Measurements from ENCODE around the gene MPZL1. TPM values are rescaled to one million over a fixed set of nuclear protein-coding genes. Genes with fewer than 3 reads are reported as not detected.

The MPZL1 gene
- total RNA-seq, 1 experiment from 2014 or later = 52.9 TPM

DNA sequence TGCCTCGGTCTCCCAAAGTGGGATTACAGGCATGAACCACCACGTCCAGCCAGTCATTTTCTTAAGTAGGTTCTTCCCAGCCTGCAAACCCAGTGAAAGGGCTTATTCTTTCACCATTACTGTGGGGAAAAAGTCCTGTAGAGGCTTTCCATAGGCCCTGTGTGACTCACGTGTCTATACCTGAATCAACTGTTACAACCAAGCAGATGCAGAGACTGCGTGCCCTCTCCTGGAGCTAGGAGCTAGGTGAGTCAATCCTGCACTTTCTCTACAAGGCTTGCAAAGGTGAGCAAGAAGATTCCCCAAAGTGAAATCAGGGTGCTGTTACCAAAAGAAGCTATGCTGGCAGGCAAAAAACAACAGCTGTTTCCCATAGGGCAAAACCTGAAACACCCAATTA, 13.8 kb upstream of the MPZL1 start:
- H3K4me3 ChIP-seq (replicated peaks in 1 of 2; ENCODE audit: low read depth in 1 of 2, low read length in 2 of 2) = no peak overlapping the region
- H2AFZ ChIP-seq (ENCODE audit: low read depth, low read length, poor library complexity, severe bottlenecking) = no peak overlapping the region
- DNase-seq (ENCODE audit: low read depth, low spot score) (no peak), ATAC-seq (no peak)
- H3K4me2 ChIP-seq (ENCODE audit: low read length) = no peak overlapping the region
- H3K27me3 ChIP-seq (ENCODE audit: insufficient read depth, low read length) = peaks cover 12% of the 10 kb centered on the region; the same call in 1 of the 2 replicates
- TF ChIP-seq POLR2A (IDR thresholded peaks at IDR 0.05; ENCODE audit: borderline replicate concordance, extremely low read depth, insufficient read depth, insufficient read length) (no peak), SP1 (IDR thresholded peaks at IDR 0.05; ENCODE audit: low read depth) (no peak), EZH2phosphoT487 (IDR thresholded peaks at IDR 0.05; ENCODE audit: borderline replicate concordance) (no peak)
- TF ChIP-seq, protein P1, sequence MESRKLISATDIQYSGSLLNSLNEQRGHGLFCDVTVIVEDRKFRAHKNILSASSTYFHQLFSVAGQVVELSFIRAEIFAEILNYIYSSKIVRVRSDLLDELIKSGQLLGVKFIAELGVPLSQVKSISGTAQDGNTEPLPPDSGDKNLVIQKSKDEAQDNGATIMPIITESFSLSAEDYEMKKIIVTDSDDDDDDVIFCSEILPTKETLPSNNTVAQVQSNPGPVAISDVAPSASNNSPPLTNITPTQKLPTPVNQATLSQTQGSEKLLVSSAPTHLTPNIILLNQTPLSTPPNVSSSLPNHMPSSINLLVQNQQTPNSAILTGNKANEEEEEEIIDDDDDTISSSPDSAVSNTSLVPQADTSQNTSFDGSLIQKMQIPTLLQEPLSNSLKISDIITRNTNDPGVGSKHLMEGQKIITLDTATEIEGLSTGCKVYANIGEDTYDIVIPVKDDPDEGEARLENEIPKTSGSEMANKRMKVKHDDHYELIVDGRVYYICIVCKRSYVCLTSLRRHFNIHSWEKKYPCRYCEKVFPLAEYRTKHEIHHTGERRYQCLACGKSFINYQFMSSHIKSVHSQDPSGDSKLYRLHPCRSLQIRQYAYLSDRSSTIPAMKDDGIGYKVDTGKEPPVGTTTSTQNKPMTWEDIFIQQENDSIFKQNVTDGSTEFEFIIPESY (IDR thresholded peaks at IDR 0.05; ENCODE audit: extremely low read depth, insufficient replicate concordance, low read length) = no peak
- TF ChIP-seq, protein P2, sequence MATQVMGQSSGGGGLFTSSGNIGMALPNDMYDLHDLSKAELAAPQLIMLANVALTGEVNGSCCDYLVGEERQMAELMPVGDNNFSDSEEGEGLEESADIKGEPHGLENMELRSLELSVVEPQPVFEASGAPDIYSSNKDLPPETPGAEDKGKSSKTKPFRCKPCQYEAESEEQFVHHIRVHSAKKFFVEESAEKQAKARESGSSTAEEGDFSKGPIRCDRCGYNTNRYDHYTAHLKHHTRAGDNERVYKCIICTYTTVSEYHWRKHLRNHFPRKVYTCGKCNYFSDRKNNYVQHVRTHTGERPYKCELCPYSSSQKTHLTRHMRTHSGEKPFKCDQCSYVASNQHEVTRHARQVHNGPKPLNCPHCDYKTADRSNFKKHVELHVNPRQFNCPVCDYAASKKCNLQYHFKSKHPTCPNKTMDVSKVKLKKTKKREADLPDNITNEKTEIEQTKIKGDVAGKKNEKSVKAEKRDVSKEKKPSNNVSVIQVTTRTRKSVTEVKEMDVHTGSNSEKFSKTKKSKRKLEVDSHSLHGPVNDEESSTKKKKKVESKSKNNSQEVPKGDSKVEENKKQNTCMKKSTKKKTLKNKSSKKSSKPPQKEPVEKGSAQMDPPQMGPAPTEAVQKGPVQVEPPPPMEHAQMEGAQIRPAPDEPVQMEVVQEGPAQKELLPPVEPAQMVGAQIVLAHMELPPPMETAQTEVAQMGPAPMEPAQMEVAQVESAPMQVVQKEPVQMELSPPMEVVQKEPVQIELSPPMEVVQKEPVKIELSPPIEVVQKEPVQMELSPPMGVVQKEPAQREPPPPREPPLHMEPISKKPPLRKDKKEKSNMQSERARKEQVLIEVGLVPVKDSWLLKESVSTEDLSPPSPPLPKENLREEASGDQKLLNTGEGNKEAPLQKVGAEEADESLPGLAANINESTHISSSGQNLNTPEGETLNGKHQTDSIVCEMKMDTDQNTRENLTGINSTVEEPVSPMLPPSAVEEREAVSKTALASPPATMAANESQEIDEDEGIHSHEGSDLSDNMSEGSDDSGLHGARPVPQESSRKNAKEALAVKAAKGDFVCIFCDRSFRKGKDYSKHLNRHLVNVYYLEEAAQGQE (IDR thresholded peaks at IDR 0.05; ENCODE audit: low read depth) = no peak
- TF ChIP-seq, protein P3, sequence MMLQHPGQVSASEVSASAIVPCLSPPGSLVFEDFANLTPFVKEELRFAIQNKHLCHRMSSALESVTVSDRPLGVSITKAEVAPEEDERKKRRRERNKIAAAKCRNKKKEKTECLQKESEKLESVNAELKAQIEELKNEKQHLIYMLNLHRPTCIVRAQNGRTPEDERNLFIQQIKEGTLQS (IDR thresholded peaks at IDR 0.05) = no peak
- H3K9me3 ChIP-seq (ENCODE audit: control insufficient read depth in 1 of 2, insufficient read depth in 1 of 2, low read depth in 1 of 2, low read length in 2 of 2) = no peaks in the 10 kb centered on the region
- no TSS peak for BruUV-seq (replicated peaks)
- H3K36me3 ChIP-seq (ENCODE audit: control insufficient read depth in 1 of 2, insufficient read depth in 2 of 2, low read length in 2 of 2) = no peaks in the 10 kb centered on the region
- H3K27ac ChIP-seq (ENCODE audit: low read depth, low read length) = no peak overlapping the region
- RAD21 ChIA-PET (ENCODE audit: low non-redundant PET in 1 of 2, low total read pairs in 2 of 2, uncharacterized antibody in 2 of 2, unreplicated experiment in 2 of 2) = no interaction called here
- H3K79me2 ChIP-seq (ENCODE audit: insufficient read depth, low read length) = no peaks in the 10 kb centered on the region
- CTCF ChIA-PET = no interaction called here
- POLR2A ChIA-PET = no interaction called here
- no peak overlapping the region for H3K9ac ChIP-seq (ENCODE audit: low read length)
- H3K9me2 ChIP-seq (ENCODE audit: insufficient read depth) = no peaks in the 10 kb centered on the region
- no peaks in the 10 kb centered on the region for H4K20me1 ChIP-seq (ENCODE audit: insufficient read depth)
- intact Hi-C loops (cut with micrococcal nuclease) = no loop called here
- H3K4me1 ChIP-seq (ENCODE audit: control insufficient read depth in 1 of 2, insufficient read depth in 2 of 2, low read length in 2 of 2) = no peaks in the 10 kb centered on the region
